IMR-90 (cell line): ENCODE data around the gene DHDDS. TPM values are rescaled to one million over a fixed set of nuclear protein-coding genes. Genes with fewer than 3 reads are reported as not detected.

Source experiments
- ATAC-seq: fragments of 200-7000 bp; cut with Tn5 transposase; 2 replicates; pipeline ENCODE4 v1.9.1; 2020; ENCODE audit warnings: low read depth, mild to moderate bottlenecking, moderate library complexity
- BruUV-seq: library from RNA; stranded (reverse); fragments of 400-500 nt; replicated peaks from 2 replicates; lab custom pipeline; 2021; lab: Mats Ljungman, UMichigan
- CTCF ChIA-PET: fragments of 300-600 bp; formaldehyde crosslinking; extraction: SDS; loops from one replicate; lab custom pipeline; 2021; ENCODE audit warnings: antibody characterized with exemption; lab: Yijun Ruan, JAX
- POLR2A ChIA-PET: fragments of 300-600 bp; sonication (Branson Sonifier 250); formaldehyde crosslinking; loops from one replicate; lab custom pipeline; 2022; ENCODE audit warnings: antibody characterized with exemption; ENCODE audit not compliant: unreplicated experiment; lab: Charles Lee
- DNase-seq: peaks from one replicate; pipeline ENCODE4 v3.0.0; 2013
- H2AFZ ChIP-seq: replicated peaks from 2 replicates; pipeline ENCODE3; 2013; ENCODE audit warnings: low read length, mild to moderate bottlenecking; ENCODE audit not compliant: poor library complexity
- H2AK5ac ChIP-seq: 2 replicates; pipeline ENCODE4 v1.6.1; 2013; ENCODE audit warnings: low read depth, low read length, inconsistent platforms
- H2AK9ac ChIP-seq: replicated peaks from 2 replicates; pipeline ENCODE3; 2013; ENCODE audit warnings: mild to moderate bottlenecking, low read depth, low read length, moderate library complexity; ENCODE audit not compliant: poor library complexity
- H2BK120ac ChIP-seq: 2 replicates; pipeline ENCODE4 v1.6.1; 2013; ENCODE audit warnings: low read depth, low read length, inconsistent platforms
- H2BK15ac ChIP-seq: 3 replicates; pipeline ENCODE4 v1.6.1; 2013; ENCODE audit warnings: low read depth, low read length, inconsistent platforms
- H2BK20ac ChIP-seq: 2 replicates; pipeline ENCODE4 v1.6.1; 2013; ENCODE audit warnings: low read depth, mild to moderate bottlenecking, inconsistent platforms, low read length, moderate library complexity
- H2BK5ac ChIP-seq: 2 replicates; pipeline ENCODE4 v1.6.1; 2013; ENCODE audit warnings: mild to moderate bottlenecking, low read depth, low read length, inconsistent platforms; ENCODE audit not compliant: poor library complexity, severe bottlenecking
- H3K14ac ChIP-seq: replicated peaks from 2 replicates; pipeline ENCODE4 v1.6.1; 2013; ENCODE audit warnings: low read depth, low read length, inconsistent platforms
- H3K18ac ChIP-seq: 2 replicates; pipeline ENCODE4 v1.6.1; 2013; ENCODE audit warnings: low read depth, low read length, control low read depth
- H3K23ac ChIP-seq: 2 replicates; pipeline ENCODE4 v1.6.1; 2013; ENCODE audit warnings: low read depth, low read length, inconsistent platforms
- H3K27ac ChIP-seq: 2 replicates; pipeline ENCODE4 v1.5.1; 2013; ENCODE audit warnings: mild to moderate bottlenecking, control low read depth, low read length; ENCODE audit not compliant: insufficient read depth
- H3K27me3 ChIP-seq: 2 replicates; pipeline ENCODE4 v1.6.1; 2013; ENCODE audit warnings: low read length; ENCODE audit not compliant: control insufficient read depth, insufficient read depth
- H3K36me3 ChIP-seq: 2 replicates; pipeline ENCODE4 v1.6.1; 2013; ENCODE audit warnings: low read length, mixed read lengths; ENCODE audit not compliant: control insufficient read depth, insufficient read depth
- H3K4ac ChIP-seq: 2 replicates; pipeline ENCODE4 v1.6.1; 2013; ENCODE audit warnings: low read depth, low read length, inconsistent platforms
- H3K4me1 ChIP-seq: 2 replicates; pipeline ENCODE4 v1.6.1; 2013; ENCODE audit warnings: low read length, mixed read lengths; ENCODE audit not compliant: control insufficient read depth, insufficient read depth
- H3K4me2 ChIP-seq: 2 replicates; pipeline ENCODE4 v1.6.1; 2013; ENCODE audit warnings: low read depth, mild to moderate bottlenecking, control low read depth, low read length, moderate library complexity
- H3K4me3 ChIP-seq: 2 replicates; pipeline ENCODE4 v1.5.1; 2013; ENCODE audit warnings: low read depth, mild to moderate bottlenecking, control low read depth, low read length, moderate library complexity; ENCODE audit not compliant: insufficient read depth
- H3K56ac ChIP-seq: 2 replicates; pipeline ENCODE4 v1.6.1; 2013; ENCODE audit warnings: low read length, inconsistent platforms; ENCODE audit not compliant: insufficient read depth; ENCODE audit errors: extremely low read depth
- H3K79me1 ChIP-seq, 2 experiments: 2 replicates each; pipeline ENCODE4 v1.6.1; 2013; ENCODE audit warnings: low read length in 2 of 2, inconsistent platforms in 1 of 2, low read depth in 1 of 2
- H3K9ac ChIP-seq: 2 replicates; pipeline ENCODE4 v1.6.1; 2013; ENCODE audit warnings: low read depth, low read length, control low read depth
- H3K9me1 ChIP-seq: 2 replicates; pipeline ENCODE4 v1.6.1; 2013; ENCODE audit warnings: low read length, inconsistent platforms; ENCODE audit not compliant: insufficient read depth
- H3K9me3 ChIP-seq: 2 replicates; pipeline ENCODE4 v1.6.1; 2013; ENCODE audit warnings: low read length; ENCODE audit not compliant: control insufficient read depth, insufficient read depth
- H4K20me1 ChIP-seq: 2 replicates; pipeline ENCODE4 v1.6.1; 2013; ENCODE audit warnings: low read length, inconsistent platforms; ENCODE audit not compliant: insufficient read depth
- H4K5ac ChIP-seq: 2 replicates; pipeline ENCODE4 v1.6.1; 2013; ENCODE audit warnings: mild to moderate bottlenecking, low read depth, low read length, control low read depth
- H4K8ac ChIP-seq, 2 experiments: 2 replicates each; pipeline ENCODE4 v1.6.1; 2013; ENCODE audit warnings: low read depth in 2 of 2, low read length in 2 of 2, control low read depth in 1 of 2, inconsistent platforms in 1 of 2
- H4K91ac ChIP-seq: 2 replicates; pipeline ENCODE4 v1.6.1; 2013; ENCODE audit warnings: low read depth, low read length, inconsistent platforms; ENCODE audit not compliant: insufficient read depth
- CEBPB ChIP-seq: IDR thresholded peaks from 2 replicates; pipeline ENCODE4 v1.6.1; 2012; ENCODE audit warnings: low read depth, low read length, improper control_type of control experiment
- CHD1 ChIP-seq: IDR thresholded peaks from 2 replicates; pipeline ENCODE4 v1.6.1; 2012; ENCODE audit warnings: low read depth, low read length, improper control_type of control experiment
- MAFK ChIP-seq: IDR thresholded peaks from 2 replicates; pipeline ENCODE4 v1.6.1; 2012; ENCODE audit warnings: low read depth, low read length, improper control_type of control experiment
- WGBS, 2 experiments: methylation state at CpG; one replicate each; pipeline versions ENCODE4 v1.1.5 to v1.1.7; 2013; ENCODE audit warnings: missing lambda C conversion rate in 2 of 2; ENCODE audit not compliant: insufficient read length in 1 of 2; ENCODE audit errors: extremely low coverage in 2 of 2; 5-methylcytosine and 5-hydroxymethylcytosine counted together
- dilution Hi-C: fragments of 300-500 bp; cut with HindIII; formaldehyde crosslinking; loops from one replicate; pipeline ENCODE4 v1.14.3; 2018; ENCODE audit warnings: low sequenced_read_pairs; ENCODE audit not compliant: unreplicated experiment
- in situ Hi-C: fragments of 300-500 bp; cut with MboI; formaldehyde crosslinking; loops from 3 replicates; pipeline ENCODE4 v1.14.3; 2019; ENCODE audit warnings: low sequenced_read_pairs, inconsistent platforms, mixed read lengths
- intact Hi-C: fragments of 100-400 bp; cut with micrococcal nuclease; formaldehyde crosslinking; loops from 2 replicates; pipeline ENCODE4 v1.10.0; 2022
- polyA plus RNA-seq, 3 experiments: library from polyadenylated mRNA; depleted of rRNA; stranded (reverse); fragments of >200 nt; gene quantifications; 2 replicates each; pipeline ENCODE4 v1.2.3, GENCODE V29; 2012; ENCODE audit warnings: low replicate concordance in 1 of 3
- total RNA-seq: library from RNA; depleted of rRNA; stranded (reverse); fragments of >200 nt; gene quantifications from 2 replicates; pipeline ENCODE4 v1.2.3, GENCODE V29; 2012

DHDDS gene
- total and polyA plus RNA-seq, 2 of the 4 experiments (the other 2 are of a cell fraction) = 49.3 to 67.7 TPM

DNA sequence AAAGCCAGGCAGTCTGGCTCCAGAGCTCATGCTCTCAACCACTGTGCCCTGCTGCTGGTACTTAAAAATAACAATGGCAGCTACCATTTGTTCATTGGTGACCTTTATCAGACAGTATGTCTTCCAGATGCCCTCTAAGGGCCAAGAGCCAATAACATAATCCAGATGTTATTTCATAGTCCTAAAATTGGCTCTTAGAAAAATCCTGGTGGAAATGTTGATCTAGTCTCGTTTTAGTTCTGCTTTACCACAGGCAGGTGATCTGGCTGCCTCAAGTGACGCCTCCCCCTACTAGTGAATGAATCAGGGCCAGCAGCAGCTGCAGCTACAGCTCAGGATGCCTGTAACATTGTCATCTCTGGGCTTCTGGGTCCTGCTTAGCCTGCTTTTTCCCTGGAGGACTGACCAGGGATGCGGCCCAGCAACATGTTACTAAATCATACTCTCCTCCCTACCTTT lies 27.5 kb downstream of the DHDDS start:
- H3K14ac ChIP-seq = no peak overlapping the region
- no peak overlapping the region for H2AK9ac ChIP-seq
- ChIA-PET CTCF (no interaction called here), POLR2A (no interaction called here)
- H3K23ac ChIP-seq = no peak overlapping the region
- H3K79me1 ChIP-seq = peaks cover 2 to 3% of the 10 kb centered on the region in 2 experiments; a peak in 2 of 4 replicates
- no peaks in the 10 kb centered on the region for H4K20me1 ChIP-seq
- in situ Hi-C loops (no loop called here), intact Hi-C loops (no loop called here), dilution Hi-C loops (no loop called here)
- no peak overlapping the region for H3K18ac ChIP-seq
- no peak overlapping the region for H4K8ac ChIP-seq
- H3K56ac ChIP-seq = no peak overlapping the region
- no peak overlapping the region for H3K27ac ChIP-seq
- 80% methylated on average over 1 of the region's 3 CpGs; no CpG with 5 or more reads in 1 of the 2 experiments for WGBS, 2 experiments
- no peaks in the 10 kb centered on the region for H3K4me1 ChIP-seq
- H2BK15ac ChIP-seq = no peak overlapping the region
- no peak overlapping the region for H3K9ac ChIP-seq
- ATAC-seq = no peak
- H3K4me2 ChIP-seq = no peak overlapping the region
- H2AFZ ChIP-seq = no peak overlapping the region
- H3K4me3 ChIP-seq = no peak overlapping the region
- no peak for DNase-seq
- H3K9me3 ChIP-seq = no peaks in the 10 kb centered on the region
- TF ChIP-seq MAFK (no peak), CHD1 (no peak), CEBPB (no peak)
- no peak overlapping the region for H2BK5ac ChIP-seq
- no peak overlapping the region for H4K91ac ChIP-seq
- no peak overlapping the region for H2BK120ac ChIP-seq
- no peak overlapping the region for H4K5ac ChIP-seq
- H3K27me3 ChIP-seq = no peaks in the 10 kb centered on the region
- no TSS peak for BruUV-seq
- H2BK20ac ChIP-seq = no peak overlapping the region
- peaks cover 35% of the 10 kb centered on the region for H3K36me3 ChIP-seq
- 0 out of 2 replicates have a peak, but pooled peaks cover 2% of the 10 kb centered on the region for H3K9me1 ChIP-seq
- H2AK5ac ChIP-seq = no peak overlapping the region
- H3K4ac ChIP-seq = no peak overlapping the region
